SK-N-SH treated with all-trans-retinoic acid at 6 μM for 48 hours (cell line): ENCODE measurements around the gene KLHL1.

Experiments
- ATAC-seq: fragments of 200-7000 bp; cut with Tn5 transposase; 3 replicates; pipeline ENCODE4 v1.9.1; 2020; ENCODE audit warnings: mild to moderate bottlenecking, moderate library complexity
- ARNTL ChIP-seq: fragments of 450-650 bp; formaldehyde crosslinking; IDR thresholded peaks from 2 replicates; pipeline ENCODE4 v1.5.0; 2020; ENCODE audit warnings: low read depth, mild to moderate bottlenecking, moderate library complexity, borderline replicate concordance
- BACH2 ChIP-seq: fragments of 250-450 bp; sonication (Bioruptor Pico); IDR thresholded peaks from 2 replicates; pipeline ENCODE4 v1.9.0; 2021; ENCODE audit warnings: mild to moderate bottlenecking, borderline replicate concordance
- CSRNP3 ChIP-seq: fragments of 250-450 bp; sonication (Bioruptor Pico); IDR thresholded peaks from 2 replicates; pipeline ENCODE4 v1.5.1; 2021; ENCODE audit warnings: mild to moderate bottlenecking, moderate library complexity
- ESRRG ChIP-seq: fragments of 250-450 bp; sonication (Bioruptor Pico); IDR thresholded peaks from 2 replicates; pipeline ENCODE4 v1.6.1; 2021; ENCODE audit warnings: mild to moderate bottlenecking
- GLIS3 ChIP-seq: fragments of 250-450 bp; sonication (Bioruptor Pico); IDR thresholded peaks from 2 replicates; pipeline ENCODE4 v1.5.0; 2020; ENCODE audit warnings: mild to moderate bottlenecking, moderate library complexity
- ISL1 ChIP-seq: fragments of 250-450 bp; sonication (Bioruptor Pico); IDR thresholded peaks from 2 replicates; pipeline ENCODE4 v2.1.2; 2022; ENCODE audit warnings: mild to moderate bottlenecking, moderate library complexity
- OSR1 ChIP-seq: fragments of 250-450 bp; sonication (Bioruptor Pico); IDR thresholded peaks from 2 replicates; pipeline ENCODE4 v1.8.0; 2022; ENCODE audit warnings: moderate library complexity, mild to moderate bottlenecking, inconsistent platforms
- PATZ1 ChIP-seq: fragments of 250-450 bp; sonication (Bioruptor Pico); IDR thresholded peaks from 2 replicates; pipeline ENCODE4 v1.8.0; 2020; ENCODE audit warnings: mild to moderate bottlenecking, moderate library complexity, borderline replicate concordance
- POU6F1 ChIP-seq: fragments of 250-450 bp; sonication (Bioruptor Pico); IDR thresholded peaks from 2 replicates; pipeline ENCODE4 v1.8.0; 2021; ENCODE audit warnings: low read depth, mild to moderate bottlenecking, moderate library complexity, borderline replicate concordance
- PPARA ChIP-seq: fragments of 250-450 bp; sonication (Bioruptor Pico); IDR thresholded peaks from 2 replicates; pipeline ENCODE4 v1.5.0; 2020; ENCODE audit warnings: mild to moderate bottlenecking, borderline replicate concordance
- RARB ChIP-seq: fragments of 250-450 bp; sonication (Bioruptor Pico); IDR thresholded peaks from 2 replicates; pipeline ENCODE4 v1.8.0; 2021; ENCODE audit warnings: mild to moderate bottlenecking, moderate library complexity
- TCF4 ChIP-seq: fragments of 250-450 bp; sonication (Bioruptor Pico); IDR thresholded peaks from 2 replicates; pipeline ENCODE4 v1.8.0; 2021; ENCODE audit warnings: mild to moderate bottlenecking, moderate library complexity, borderline replicate concordance
- TOX ChIP-seq: fragments of 250-450 bp; sonication (Bioruptor Pico); IDR thresholded peaks from 2 replicates; pipeline ENCODE4 v1.8.0; 2021; ENCODE audit warnings: mild to moderate bottlenecking, moderate library complexity, borderline replicate concordance
- TSHZ2 ChIP-seq: fragments of 250-450 bp; sonication (Bioruptor Pico); IDR thresholded peaks from 2 replicates; pipeline ENCODE4 v1.5.0; 2020; ENCODE audit warnings: mild to moderate bottlenecking, moderate library complexity
- ZC3H10 ChIP-seq: fragments of 250-450 bp; sonication (Bioruptor Pico); IDR thresholded peaks from 2 replicates; pipeline ENCODE4 v1.5.1; 2021; ENCODE audit warnings: mild to moderate bottlenecking, moderate library complexity
- ZFP3 ChIP-seq: fragments of 250-450 bp; sonication (Bioruptor Pico); IDR thresholded peaks from 2 replicates; pipeline ENCODE4 v1.5.0; 2020; ENCODE audit warnings: mild to moderate bottlenecking, moderate library complexity
- ZFP30 ChIP-seq: fragments of 450-650 bp; formaldehyde crosslinking; IDR thresholded peaks from 2 replicates; pipeline ENCODE4 v1.5.0; 2022; ENCODE audit warnings: mild to moderate bottlenecking, moderate library complexity
- ZNF565 ChIP-seq: fragments of 450-650 bp; formaldehyde crosslinking; conservative IDR thresholded peaks from 2 replicates; pipeline ENCODE4 v1.5.0; 2020; ENCODE audit warnings: low read depth, mild to moderate bottlenecking, moderate library complexity
- ZNF70 ChIP-seq: fragments of 450-650 bp; formaldehyde crosslinking; IDR thresholded peaks from 2 replicates; pipeline ENCODE4 v1.5.0; 2020; ENCODE audit warnings: mild to moderate bottlenecking, moderate library complexity
- ZNF8 ChIP-seq: fragments of 450-650 bp; formaldehyde crosslinking; IDR thresholded peaks from 2 replicates; pipeline ENCODE4 v1.5.0; 2020; ENCODE audit warnings: mild to moderate bottlenecking, moderate library complexity
- TF ChIP-seq, protein P1 (sequence below): fragments of 250-450 bp; sonication (Bioruptor Pico); IDR thresholded peaks from 2 replicates; pipeline ENCODE4 v1.5.1; 2020; ENCODE audit warnings: low read depth, mild to moderate bottlenecking, moderate library complexity

KLHL1 gene

DNA sequence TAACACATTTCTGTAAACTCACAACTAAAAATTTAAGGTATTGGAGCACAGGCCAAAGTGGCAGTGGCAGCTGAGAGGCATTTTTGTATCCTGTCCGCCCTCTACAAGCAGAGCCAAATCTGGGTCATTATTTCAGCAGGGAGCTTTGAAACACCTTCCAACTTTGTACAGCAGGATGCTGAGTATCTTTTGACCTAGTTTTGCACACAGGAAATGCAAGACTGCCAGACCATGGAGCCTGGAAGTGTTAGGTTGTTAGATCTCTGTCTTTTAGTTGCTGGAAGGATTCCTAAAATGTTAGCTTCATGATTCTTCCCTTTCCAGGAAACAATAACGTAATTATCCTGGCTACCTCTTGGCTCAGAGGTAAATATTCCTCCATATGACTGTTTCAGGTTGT, 149.2 kb downstream of the KLHL1 start:
- ATAC-seq: no peak
- TF ChIP-seq CSRNP3 (CRISPR knock-in tag) (no peak), ZNF8 (no peak), ZFP30 (no peak), PPARA (no peak), OSR1 (CRISPR knock-in tag) (no peak), ZC3H10 (CRISPR knock-in tag) (no peak), PATZ1 (CRISPR knock-in tag) (no peak), TOX (CRISPR knock-in tag) (no peak), BACH2 (CRISPR knock-in tag) (no peak), ZNF565 (CRISPR knock-in tag) (no peak), POU6F1 (CRISPR knock-in tag) (no peak), GLIS3 (CRISPR knock-in tag) (no peak), TCF4 (CRISPR knock-in tag) (no peak), TSHZ2 (CRISPR knock-in tag) (no peak), ZNF70 (no peak), ESRRG (no peak), ARNTL (no peak)
- TF ChIP-seq, protein P1, sequence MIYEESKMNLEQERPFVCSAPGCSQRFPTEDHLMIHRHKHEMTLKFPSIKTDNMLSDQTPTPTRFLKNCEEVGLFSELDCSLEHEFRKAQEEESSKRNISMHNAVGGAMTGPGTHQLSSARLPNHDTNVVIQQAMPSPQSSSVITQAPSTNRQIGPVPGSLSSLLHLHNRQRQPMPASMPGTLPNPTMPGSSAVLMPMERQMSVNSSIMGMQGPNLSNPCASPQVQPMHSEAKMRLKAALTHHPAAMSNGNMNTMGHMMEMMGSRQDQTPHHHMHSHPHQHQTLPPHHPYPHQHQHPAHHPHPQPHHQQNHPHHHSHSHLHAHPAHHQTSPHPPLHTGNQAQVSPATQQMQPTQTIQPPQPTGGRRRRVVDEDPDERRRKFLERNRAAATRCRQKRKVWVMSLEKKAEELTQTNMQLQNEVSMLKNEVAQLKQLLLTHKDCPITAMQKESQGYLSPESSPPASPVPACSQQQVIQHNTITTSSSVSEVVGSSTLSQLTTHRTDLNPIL (CRISPR knock-in tag): no peak

GRCh38 chr13:69956839-69957238, 151.4 kb downstream of the KLHL1 start:
- ATAC-seq: no peak
- TF ChIP-seq BACH2 (CRISPR knock-in tag): no peak
- TF ChIP-seq POU6F1 (CRISPR knock-in tag): no peak
- TF ChIP-seq CSRNP3 (CRISPR knock-in tag): no peak
- no peak for TF ChIP-seq RARB (CRISPR knock-in tag)
- TF ChIP-seq ZNF70: no peak
- TF ChIP-seq, protein P1 (CRISPR knock-in tag): no peak
- no peak for TF ChIP-seq ESRRG
- TF ChIP-seq ZNF565 (CRISPR knock-in tag): no peak
- no peak for TF ChIP-seq ZNF8
- no peak for TF ChIP-seq TSHZ2 (CRISPR knock-in tag)
- no peak for TF ChIP-seq TCF4 (CRISPR knock-in tag)
- no peak for TF ChIP-seq ISL1
- TF ChIP-seq GLIS3 (CRISPR knock-in tag): no peak
- TF ChIP-seq ZFP30: no peak
- no peak for TF ChIP-seq OSR1 (CRISPR knock-in tag)
- no peak for TF ChIP-seq ARNTL
- no peak for TF ChIP-seq ZC3H10 (CRISPR knock-in tag)
- TF ChIP-seq ZFP3 (CRISPR knock-in tag): no peak
